Measurements from ENCODE around the gene UBE2E3. TPM values are rescaled to one million over a fixed set of nuclear protein-coding genes. Genes with fewer than 3 reads are reported as not detected.
A peak's percentile ranks its signal among the peaks of the same experiment; 100 is the strongest.

Gene UBE2E3
- total and polyA plus RNA-seq, 2 of the 13 experiments (the other 11 are each of a cell fraction or from before 2014, with no cell fraction given) = 45.7 to 92.6 TPM

DNA sequence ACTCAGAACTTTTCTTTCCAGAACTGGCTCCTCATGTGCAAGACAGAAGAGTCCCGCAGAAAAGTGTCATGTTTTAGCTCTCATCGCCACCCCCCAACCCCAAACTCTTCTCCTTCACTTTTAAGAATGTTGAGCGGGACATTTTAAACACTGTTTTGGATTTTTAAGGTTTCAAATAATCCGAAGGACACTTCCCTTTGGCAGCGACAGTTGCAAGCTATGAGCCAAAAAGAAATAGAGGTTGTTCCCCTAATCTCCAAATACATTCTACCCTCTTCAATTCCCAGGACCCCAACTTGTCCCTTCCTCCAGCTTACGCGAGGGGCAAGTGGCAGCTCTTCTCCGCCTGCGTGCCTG lies 678 bp upstream of the UBE2E3 start (continued):
- no peak for TF ChIP-seq ATF7 (IDR thresholded peaks at IDR 0.05)
- TF ChIP-seq ATF7 (CRISPR knock-in tag; IDR thresholded peaks at IDR 0.05) = no peak
- TF ChIP-seq, protein P1, sequence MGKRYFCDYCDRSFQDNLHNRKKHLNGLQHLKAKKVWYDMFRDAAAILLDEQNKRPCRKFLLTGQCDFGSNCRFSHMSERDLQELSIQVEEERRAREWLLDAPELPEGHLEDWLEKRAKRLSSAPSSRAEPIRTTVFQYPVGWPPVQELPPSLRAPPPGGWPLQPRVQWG (CRISPR knock-in tag; IDR thresholded peaks at IDR 0.05; ENCODE audit: borderline replicate concordance, low read depth) = no peak
- TF ChIP-seq MEIS1 (CRISPR knock-in tag; IDR thresholded peaks at IDR 0.05; ENCODE audit: borderline replicate concordance) = peak; percentile 12; the same call in 1 of the 2 replicates
- TF ChIP-seq ZNF761 (CRISPR knock-in tag; conservative IDR thresholded peaks at IDR 0.05) = peak; percentile 32; the same call in 1 of the 2 replicates
- no peak for TF ChIP-seq NONO (IDR thresholded peaks at IDR 0.05)
- TF ChIP-seq NONO (CRISPR knock-in tag; conservative IDR thresholded peaks at IDR 0.05) = no peak
- TF ChIP-seq CREB1 (IDR thresholded peaks at IDR 0.05) = no peak
- 0 out of 2 replicates have a peak, but pooled peaks have one; percentile 5 for TF ChIP-seq CREB1 (CRISPR knock-in tag; IDR thresholded peaks at IDR 0.05)
- 0 out of 2 replicates have a peak, but pooled peaks have one; percentile 1 for TF ChIP-seq ELF4 (CRISPR knock-in tag; IDR thresholded peaks at IDR 0.05; ENCODE audit: borderline replicate concordance)
- TF ChIP-seq HIVEP1 (CRISPR knock-in tag; IDR thresholded peaks at IDR 0.05) = no peak
- TF ChIP-seq, protein P2, sequence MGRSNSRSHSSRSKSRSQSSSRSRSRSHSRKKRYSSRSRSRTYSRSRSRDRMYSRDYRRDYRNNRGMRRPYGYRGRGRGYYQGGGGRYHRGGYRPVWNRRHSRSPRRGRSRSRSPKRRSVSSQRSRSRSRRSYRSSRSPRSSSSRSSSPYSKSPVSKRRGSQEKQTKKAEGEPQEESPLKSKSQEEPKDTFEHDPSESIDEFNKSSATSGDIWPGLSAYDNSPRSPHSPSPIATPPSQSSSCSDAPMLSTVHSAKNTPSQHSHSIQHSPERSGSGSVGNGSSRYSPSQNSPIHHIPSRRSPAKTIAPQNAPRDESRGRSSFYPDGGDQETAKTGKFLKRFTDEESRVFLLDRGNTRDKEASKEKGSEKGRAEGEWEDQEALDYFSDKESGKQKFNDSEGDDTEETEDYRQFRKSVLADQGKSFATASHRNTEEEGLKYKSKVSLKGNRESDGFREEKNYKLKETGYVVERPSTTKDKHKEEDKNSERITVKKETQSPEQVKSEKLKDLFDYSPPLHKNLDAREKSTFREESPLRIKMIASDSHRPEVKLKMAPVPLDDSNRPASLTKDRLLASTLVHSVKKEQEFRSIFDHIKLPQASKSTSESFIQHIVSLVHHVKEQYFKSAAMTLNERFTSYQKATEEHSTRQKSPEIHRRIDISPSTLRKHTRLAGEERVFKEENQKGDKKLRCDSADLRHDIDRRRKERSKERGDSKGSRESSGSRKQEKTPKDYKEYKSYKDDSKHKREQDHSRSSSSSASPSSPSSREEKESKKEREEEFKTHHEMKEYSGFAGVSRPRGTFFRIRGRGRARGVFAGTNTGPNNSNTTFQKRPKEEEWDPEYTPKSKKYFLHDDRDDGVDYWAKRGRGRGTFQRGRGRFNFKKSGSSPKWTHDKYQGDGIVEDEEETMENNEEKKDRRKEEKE (IDR thresholded peaks at IDR 0.05) = no peak
- no peak for TF ChIP-seq FOXK2 (IDR thresholded peaks at IDR 0.05)
- TF ChIP-seq GLMP (CRISPR knock-in tag; IDR thresholded peaks at IDR 0.05; ENCODE audit: borderline replicate concordance) = no peak
- TF ChIP-seq ZNF18 (CRISPR knock-in tag; IDR thresholded peaks at IDR 0.05; ENCODE audit: insufficient replicate concordance) = no peak
- TF ChIP-seq NFIB (CRISPR knock-in tag; IDR thresholded peaks at IDR 0.05; ENCODE audit: borderline replicate concordance) = no peak
- no peak for TF ChIP-seq NFATC3 (CRISPR knock-in tag; IDR thresholded peaks at IDR 0.05)
- no peak for TF ChIP-seq HDAC6 (IDR thresholded peaks at IDR 0.05; ENCODE audit: low read depth, low read length)
- TF ChIP-seq FOXC1 (CRISPR knock-in tag; IDR thresholded peaks at IDR 0.05; ENCODE audit: borderline replicate concordance) = no peak
- no peak for TF ChIP-seq ZNF496 (CRISPR knock-in tag; IDR thresholded peaks at IDR 0.05; ENCODE audit: insufficient replicate concordance)
- no peak for TF ChIP-seq IRF2 (CRISPR knock-in tag; IDR thresholded peaks at IDR 0.05)
- TF ChIP-seq ZNF30 (CRISPR knock-in tag; IDR thresholded peaks at IDR 0.05) = no peak
- TF ChIP-seq MTF2 (CRISPR knock-in tag; IDR thresholded peaks at IDR 0.05; ENCODE audit: borderline replicate concordance) = 0 out of 2 replicates have a peak, but pooled peaks have one; percentile 7
- TF ChIP-seq ZNF879 (CRISPR knock-in tag; IDR thresholded peaks at IDR 0.05) = 0 out of 2 replicates have a peak, but pooled peaks have one; percentile 14
- TF ChIP-seq POLR2A (IDR thresholded peaks at IDR 0.05; ENCODE audit: insufficient read depth in 1 of 2, low read depth in 2 of 2, low read length in 2 of 2) = no peak
- no peak for TF ChIP-seq ZNF891 (CRISPR knock-in tag; IDR thresholded peaks at IDR 0.05)
- TF ChIP-seq, protein P3, sequence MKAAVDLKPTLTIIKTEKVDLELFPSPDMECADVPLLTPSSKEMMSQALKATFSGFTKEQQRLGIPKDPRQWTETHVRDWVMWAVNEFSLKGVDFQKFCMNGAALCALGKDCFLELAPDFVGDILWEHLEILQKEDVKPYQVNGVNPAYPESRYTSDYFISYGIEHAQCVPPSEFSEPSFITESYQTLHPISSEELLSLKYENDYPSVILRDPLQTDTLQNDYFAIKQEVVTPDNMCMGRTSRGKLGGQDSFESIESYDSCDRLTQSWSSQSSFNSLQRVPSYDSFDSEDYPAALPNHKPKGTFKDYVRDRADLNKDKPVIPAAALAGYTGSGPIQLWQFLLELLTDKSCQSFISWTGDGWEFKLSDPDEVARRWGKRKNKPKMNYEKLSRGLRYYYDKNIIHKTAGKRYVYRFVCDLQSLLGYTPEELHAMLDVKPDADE (CRISPR knock-in tag; IDR thresholded peaks at IDR 0.05) = no peak
